ENCODE data around the gene SCN1A.

SCN1A gene

DNA sequence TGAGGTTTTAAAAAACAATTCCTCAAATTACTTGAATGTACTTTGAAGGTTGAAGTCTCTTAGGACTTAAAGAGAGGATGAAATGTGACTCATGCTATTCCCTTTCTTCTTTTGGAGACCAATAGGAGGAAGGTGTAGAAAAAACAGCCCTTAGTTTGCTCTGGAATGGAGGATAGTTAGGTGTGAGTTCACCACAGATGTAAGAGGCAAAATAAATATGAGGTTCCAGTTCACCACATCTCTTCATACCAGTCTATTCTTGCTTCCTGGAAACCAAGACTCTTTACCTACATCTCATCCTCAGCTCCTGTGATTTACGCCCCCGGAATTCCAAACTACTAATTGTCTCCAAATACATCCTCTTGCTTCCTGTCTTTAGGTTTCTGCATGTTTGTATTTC, 96.8 kb downstream of the SCN1A start:
- ATAC-seq (ENCODE audit: low read depth) (peak; percentile 75), DNase-seq (ENCODE audit: low spot score) (no peak)
- H3K9me3 ChIP-seq (ENCODE audit: severe bottlenecking): no peaks in the 10 kb centered on the region
- H3K36me3 ChIP-seq (ENCODE audit: low read depth): no peaks in the 10 kb centered on the region
- H3K4me1 ChIP-seq (ENCODE audit: insufficient read depth, poor library complexity, severe bottlenecking): peaks cover 12% of the 10 kb centered on the region
- H3K4me3 ChIP-seq (ENCODE audit: severe bottlenecking): no peak overlapping the region
- no peaks in the 10 kb centered on the region for H3K27me3 ChIP-seq (ENCODE audit: insufficient read depth, poor library complexity, severe bottlenecking)
- TF ChIP-seq, protein P1, sequence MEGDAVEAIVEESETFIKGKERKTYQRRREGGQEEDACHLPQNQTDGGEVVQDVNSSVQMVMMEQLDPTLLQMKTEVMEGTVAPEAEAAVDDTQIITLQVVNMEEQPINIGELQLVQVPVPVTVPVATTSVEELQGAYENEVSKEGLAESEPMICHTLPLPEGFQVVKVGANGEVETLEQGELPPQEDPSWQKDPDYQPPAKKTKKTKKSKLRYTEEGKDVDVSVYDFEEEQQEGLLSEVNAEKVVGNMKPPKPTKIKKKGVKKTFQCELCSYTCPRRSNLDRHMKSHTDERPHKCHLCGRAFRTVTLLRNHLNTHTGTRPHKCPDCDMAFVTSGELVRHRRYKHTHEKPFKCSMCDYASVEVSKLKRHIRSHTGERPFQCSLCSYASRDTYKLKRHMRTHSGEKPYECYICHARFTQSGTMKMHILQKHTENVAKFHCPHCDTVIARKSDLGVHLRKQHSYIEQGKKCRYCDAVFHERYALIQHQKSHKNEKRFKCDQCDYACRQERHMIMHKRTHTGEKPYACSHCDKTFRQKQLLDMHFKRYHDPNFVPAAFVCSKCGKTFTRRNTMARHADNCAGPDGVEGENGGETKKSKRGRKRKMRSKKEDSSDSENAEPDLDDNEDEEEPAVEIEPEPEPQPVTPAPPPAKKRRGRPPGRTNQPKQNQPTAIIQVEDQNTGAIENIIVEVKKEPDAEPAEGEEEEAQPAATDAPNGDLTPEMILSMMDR (IDR thresholded peaks at IDR 0.05; ENCODE audit: poor library complexity, severe bottlenecking): no peak
- no peak overlapping the region for H3K27ac ChIP-seq (ENCODE audit: poor library complexity, severe bottlenecking)

DNA sequence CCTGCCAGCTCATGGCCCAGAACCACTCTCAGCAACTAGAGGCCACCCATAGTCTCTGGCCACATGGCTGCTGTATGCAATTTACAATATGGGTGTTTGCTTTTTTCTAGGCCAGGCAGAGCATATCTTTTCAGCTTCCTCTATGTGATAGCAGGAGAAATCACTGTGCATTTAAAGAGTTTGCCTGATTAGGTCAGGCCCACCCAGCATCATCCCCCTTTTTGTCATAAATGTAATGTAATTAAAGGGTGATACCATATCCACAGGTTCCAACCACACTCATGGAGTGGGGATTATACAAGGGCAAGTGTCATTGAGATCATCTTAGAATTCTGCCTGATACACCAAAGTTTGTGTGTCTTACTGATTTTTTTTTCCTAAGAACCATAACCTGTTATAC, 102.5 kb downstream of the SCN1A start:
- ATAC-seq (ENCODE audit: low read depth): no peak
- Histone ChIP-seq H3K27ac (ENCODE audit: poor library complexity, severe bottlenecking) (no peak overlapping the region), H3K9me3 (ENCODE audit: severe bottlenecking) (no peaks in the 10 kb centered on the region), H3K36me3 (ENCODE audit: low read depth) (no peaks in the 10 kb centered on the region), H3K4me1 (ENCODE audit: insufficient read depth, poor library complexity, severe bottlenecking) (no peaks in the 10 kb centered on the region), H3K27me3 (ENCODE audit: insufficient read depth, poor library complexity, severe bottlenecking) (no peaks in the 10 kb centered on the region), H3K4me3 (ENCODE audit: severe bottlenecking) (no peak overlapping the region)
- no peak for DNase-seq (ENCODE audit: low spot score)
- TF ChIP-seq, protein P1 (IDR thresholded peaks at IDR 0.05; ENCODE audit: poor library complexity, severe bottlenecking): no peak

DNA sequence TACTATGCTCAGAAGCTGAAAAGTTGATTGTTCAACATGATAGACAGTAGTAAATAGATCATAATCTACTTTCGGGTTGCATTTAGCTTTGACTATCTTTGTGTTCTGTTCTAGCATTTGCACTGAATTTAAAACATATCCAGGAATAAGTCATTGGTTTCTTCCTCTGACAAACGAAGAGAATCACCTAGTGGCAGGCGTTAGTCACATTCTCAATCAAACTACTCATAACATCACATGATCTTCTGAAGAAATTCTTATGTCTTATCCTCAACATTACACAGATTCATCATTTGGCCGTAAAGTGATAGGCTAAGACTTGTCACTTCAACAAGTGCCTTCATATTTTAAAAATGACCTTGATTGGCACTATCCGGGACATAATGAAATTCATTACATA, 110.6 kb downstream of the SCN1A start:
- Histone ChIP-seq H3K4me3 (ENCODE audit: severe bottlenecking) (no peak overlapping the region), H3K4me1 (ENCODE audit: insufficient read depth, poor library complexity, severe bottlenecking) (no peaks in the 10 kb centered on the region), H3K36me3 (ENCODE audit: low read depth) (no peaks in the 10 kb centered on the region), H3K27me3 (ENCODE audit: insufficient read depth, poor library complexity, severe bottlenecking) (peaks cover 2% of the 10 kb centered on the region), H3K27ac (ENCODE audit: poor library complexity, severe bottlenecking) (no peak overlapping the region), H3K9me3 (ENCODE audit: severe bottlenecking) (no peaks in the 10 kb centered on the region)
- ATAC-seq (ENCODE audit: low read depth) (no peak), DNase-seq (ENCODE audit: low spot score) (no peak)
- TF ChIP-seq, protein P1 (IDR thresholded peaks at IDR 0.05; ENCODE audit: poor library complexity, severe bottlenecking): no peak

DNA sequence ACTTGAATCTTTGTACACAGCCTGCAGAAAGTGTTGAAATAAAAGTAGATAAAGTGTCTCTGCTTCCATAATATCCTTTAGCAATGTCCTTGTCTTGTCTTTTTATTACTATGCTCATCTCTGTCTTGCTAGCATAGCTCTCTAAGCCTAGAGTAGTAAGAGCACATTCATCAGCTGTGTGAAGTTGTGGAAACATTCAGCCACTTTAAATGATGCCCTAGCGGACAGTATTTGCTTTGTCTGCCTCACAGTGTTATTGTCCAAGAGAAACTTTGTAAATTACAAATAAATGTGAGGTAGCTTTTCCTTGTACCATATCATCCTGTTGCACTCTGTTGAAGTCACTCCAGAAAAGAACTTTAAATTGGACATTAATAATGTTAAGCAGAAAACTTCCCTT, 113.9 kb downstream of the SCN1A start:
- no peaks in the 10 kb centered on the region for H3K4me1 ChIP-seq (ENCODE audit: insufficient read depth, poor library complexity, severe bottlenecking)
- no peaks in the 10 kb centered on the region for H3K9me3 ChIP-seq (ENCODE audit: severe bottlenecking)
- H3K36me3 ChIP-seq (ENCODE audit: low read depth): no peaks in the 10 kb centered on the region
- H3K27ac ChIP-seq (ENCODE audit: poor library complexity, severe bottlenecking): no peak overlapping the region
- TF ChIP-seq, protein P1 (IDR thresholded peaks at IDR 0.05; ENCODE audit: poor library complexity, severe bottlenecking): no peak
- H3K27me3 ChIP-seq (ENCODE audit: insufficient read depth, poor library complexity, severe bottlenecking): peaks cover 2% of the 10 kb centered on the region
- DNase-seq (ENCODE audit: low spot score) (no peak), ATAC-seq (ENCODE audit: low read depth) (no peak)
- H3K4me3 ChIP-seq (ENCODE audit: severe bottlenecking): no peak overlapping the region

DNA sequence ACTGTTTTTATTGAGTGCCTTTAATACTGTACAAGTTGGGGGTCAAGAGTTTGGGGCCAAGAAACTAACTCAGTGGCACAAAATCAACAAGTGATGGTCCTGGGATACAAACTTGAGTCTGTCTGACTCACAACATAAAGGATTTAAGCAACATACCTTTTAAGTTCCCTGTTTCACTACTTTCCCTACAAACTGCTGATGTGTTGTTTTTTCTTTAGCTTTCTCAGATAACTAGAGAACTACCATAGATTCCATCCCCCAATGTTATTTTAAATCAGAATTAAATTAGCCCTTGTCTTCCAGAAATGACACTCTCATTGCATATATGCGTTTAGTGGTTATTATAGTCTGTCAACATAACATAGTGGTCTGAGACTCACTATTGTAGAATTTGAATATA, 116.2 kb downstream of the SCN1A start:
- Histone ChIP-seq H3K36me3 (ENCODE audit: low read depth) (no peaks in the 10 kb centered on the region), H3K4me3 (ENCODE audit: severe bottlenecking) (no peak overlapping the region), H3K4me1 (ENCODE audit: insufficient read depth, poor library complexity, severe bottlenecking) (no peaks in the 10 kb centered on the region), H3K27me3 (ENCODE audit: insufficient read depth, poor library complexity, severe bottlenecking) (peaks cover 2% of the 10 kb centered on the region), H3K9me3 (ENCODE audit: severe bottlenecking) (no peaks in the 10 kb centered on the region), H3K27ac (ENCODE audit: poor library complexity, severe bottlenecking) (no peak overlapping the region)
- DNase-seq (ENCODE audit: low spot score) (no peak), ATAC-seq (ENCODE audit: low read depth) (no peak)
- TF ChIP-seq, protein P1 (IDR thresholded peaks at IDR 0.05; ENCODE audit: poor library complexity, severe bottlenecking): no peak

Data from RWPE2 (cell line).